HG03342 (cell line): Measurements from ENCODE around the gene NSUN5.
A peak's percentile ranks its signal among the peaks of the same experiment; 100 is the strongest.
"Not testable (repeated sequence)": the region's sequence is repeated elsewhere in the genome, so short reads cannot be mapped to it uniquely, and the experiment has no call there.

Experiments used
- ATAC-seq: cut with Tn5 transposase; IDR thresholded peaks from one replicate; pipeline ENCODE4 v1.9.1; 2021; ENCODE audit warnings: mild to moderate bottlenecking, moderate library complexity; ENCODE audit not compliant: unreplicated experiment

Gene NSUN5

GRCh38 chr7:73297235-73297634, 11.4 kb downstream of the NSUN5 start:
- ATAC-seq, result not testable (repeated sequence)

DNA sequence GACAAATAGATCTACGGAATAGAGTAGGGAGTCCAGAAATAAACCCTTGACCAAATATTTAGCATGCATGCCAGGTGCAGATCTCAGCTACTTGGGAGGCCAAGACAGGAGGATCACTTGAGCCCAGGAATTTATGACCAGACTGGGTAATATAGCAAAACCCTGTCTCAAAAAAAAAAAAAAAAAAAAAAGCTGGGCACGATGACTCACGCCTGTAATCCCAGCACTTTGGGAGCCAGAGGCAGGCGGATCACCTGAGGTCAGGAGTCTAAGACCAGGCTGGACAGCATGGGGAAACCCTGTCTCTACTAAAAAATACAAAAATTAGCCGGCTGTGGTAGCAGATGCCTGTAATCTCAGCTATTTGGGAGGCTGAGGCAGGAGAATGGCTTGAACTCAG, 31.4 kb downstream of the NSUN5 start:
- not testable (repeated sequence) for ATAC-seq

GRCh38 chr7:73267813-73268212, 40.8 kb downstream of the NSUN5 start:
- not testable (repeated sequence) for ATAC-seq

- peak; percentile 76 for ATAC-seq
These were observed 41.8 kb downstream of the NSUN5 start for GRCh38 chr7:73266719-73267368.

- ATAC-seq, result not testable (repeated sequence)
These were observed 46.2 kb downstream of the NSUN5 start for GRCh38 chr7:73262416-73262815.
